Activated CD4-positive, CD25-positive, alpha-beta regulatory T cell (primary cell): Measurements from ENCODE around the gene SMIM41.

Experiments
- DNase-seq, 4 experiments: peaks; one replicate each; lab custom pipeline; 2025; lab: John Stamatoyannopoulos, UW

Gene SMIM41

DNA sequence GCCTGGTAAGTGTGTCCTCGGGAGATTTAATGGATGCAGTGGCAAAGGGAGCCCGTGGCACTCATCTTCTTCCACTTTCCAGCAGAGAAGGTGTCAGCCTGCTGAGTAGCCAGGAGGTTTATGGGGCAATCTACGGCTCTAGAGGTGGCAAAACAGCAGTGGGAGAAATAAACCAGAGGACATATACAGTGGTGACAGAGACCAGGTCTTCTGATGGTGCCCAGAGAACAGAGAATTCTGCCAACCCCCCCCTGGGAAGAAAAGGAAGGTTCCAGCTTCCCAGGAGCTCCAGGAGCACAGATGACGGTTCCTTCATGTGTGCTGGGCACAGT, 43.0 kb downstream of the SMIM41 start:
- no peak for DNase-seq

DNA sequence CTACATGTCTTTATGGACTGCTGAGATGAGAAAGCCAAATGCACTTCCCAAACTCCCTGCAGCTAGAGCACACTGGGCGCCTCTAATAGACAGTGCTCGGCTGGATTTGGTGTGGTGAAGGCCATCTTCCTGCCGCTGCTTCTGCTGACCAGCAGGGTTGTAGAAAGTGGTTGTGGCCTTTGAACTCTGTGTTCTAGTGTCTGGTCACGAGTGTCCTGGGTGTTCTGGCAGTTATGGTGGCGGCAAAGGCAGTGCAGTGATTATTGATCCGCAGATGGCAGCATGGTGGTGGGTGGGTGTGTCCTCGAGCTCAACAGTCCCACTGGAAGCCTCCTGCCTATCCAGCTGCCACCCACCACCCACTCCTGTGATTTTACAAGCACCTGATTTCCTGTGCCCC, 43.4 kb downstream of the SMIM41 start:
- DNase-seq, result no peak

DNA sequence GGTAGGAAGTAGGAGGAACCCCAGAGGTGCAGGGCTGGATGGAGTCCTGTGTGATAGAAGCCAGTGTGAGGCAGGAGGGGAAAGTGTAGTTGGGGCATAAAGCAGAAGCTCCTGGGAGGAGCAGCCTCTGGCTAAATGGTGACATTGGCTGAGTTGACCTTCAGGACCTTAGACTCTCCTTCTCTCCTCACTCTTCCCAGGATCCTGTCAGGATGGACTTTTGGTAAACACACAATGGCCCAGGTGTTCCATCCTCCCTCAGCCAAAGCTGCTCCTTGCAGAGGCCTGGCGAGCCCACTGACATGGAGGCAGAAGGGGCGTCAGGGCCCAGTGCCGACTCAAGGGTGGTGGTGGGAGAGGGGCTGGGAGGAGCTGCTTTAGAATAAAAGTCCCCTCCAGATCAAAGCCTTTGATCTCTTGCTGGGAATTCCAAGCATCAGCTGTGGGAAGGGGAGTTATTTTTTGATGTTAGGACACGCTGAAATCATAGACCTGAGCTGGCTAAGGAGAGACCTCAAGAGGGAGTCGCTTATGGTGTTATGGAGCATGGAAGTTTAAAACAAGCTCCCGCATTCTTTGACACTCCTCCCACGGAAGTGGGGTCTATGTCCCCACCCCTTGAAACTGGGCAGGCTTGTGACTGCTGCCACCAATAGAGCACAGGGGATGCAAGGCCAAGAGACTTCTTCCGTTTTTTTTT, 44.1 kb downstream of the SMIM41 start:
- no peak for DNase-seq

DNA sequence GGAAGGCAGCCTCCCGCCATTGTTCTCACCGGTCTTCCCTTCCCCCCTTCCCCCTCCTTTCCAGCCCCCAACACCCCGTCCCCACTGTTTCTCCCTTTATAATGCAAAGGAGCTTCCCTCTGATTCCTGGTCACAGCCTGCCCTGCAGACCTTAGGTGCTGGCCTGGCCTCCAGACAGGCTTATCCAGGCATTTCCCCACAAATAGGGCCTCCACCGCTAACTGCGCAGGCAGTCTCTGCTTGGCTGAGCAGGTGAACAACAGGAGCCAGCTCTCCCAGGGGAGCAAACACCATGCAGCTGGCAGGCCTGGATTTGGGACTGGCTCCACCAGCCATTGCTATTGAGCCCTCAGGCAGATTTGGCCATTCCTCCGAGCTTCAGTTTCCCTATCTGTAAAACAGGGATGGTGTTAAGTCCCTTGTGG, 46.0 kb downstream of the SMIM41 start:
- DNase-seq, result no peak

DNA sequence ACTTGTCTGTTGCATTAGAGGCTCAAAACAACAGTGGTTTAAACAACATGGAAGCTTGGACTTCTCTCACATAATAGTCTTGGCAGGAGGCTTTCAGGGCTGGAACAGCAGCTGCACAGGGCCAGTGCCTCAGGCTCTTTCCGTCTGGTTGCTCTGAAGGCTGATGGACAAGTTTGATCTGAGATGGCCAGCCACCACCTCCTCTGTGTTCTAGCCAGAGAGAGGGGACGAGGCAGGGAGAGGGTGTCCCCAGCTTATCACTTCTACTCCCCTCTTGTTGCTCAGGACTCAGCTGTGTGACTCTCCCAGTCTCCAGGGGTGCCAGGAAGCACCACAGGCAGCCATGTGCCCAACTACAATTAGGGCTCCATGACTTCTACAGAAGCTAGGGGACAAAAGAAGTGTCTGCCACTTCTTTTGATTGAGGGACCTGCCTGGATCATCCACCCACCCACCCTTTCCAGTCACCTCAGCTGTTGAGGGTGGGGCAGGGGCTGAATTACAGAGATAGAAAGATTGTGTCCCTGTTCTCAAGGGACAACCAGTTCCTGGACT, 46.6 kb downstream of the SMIM41 start:
- DNase-seq, result no peak

DNA sequence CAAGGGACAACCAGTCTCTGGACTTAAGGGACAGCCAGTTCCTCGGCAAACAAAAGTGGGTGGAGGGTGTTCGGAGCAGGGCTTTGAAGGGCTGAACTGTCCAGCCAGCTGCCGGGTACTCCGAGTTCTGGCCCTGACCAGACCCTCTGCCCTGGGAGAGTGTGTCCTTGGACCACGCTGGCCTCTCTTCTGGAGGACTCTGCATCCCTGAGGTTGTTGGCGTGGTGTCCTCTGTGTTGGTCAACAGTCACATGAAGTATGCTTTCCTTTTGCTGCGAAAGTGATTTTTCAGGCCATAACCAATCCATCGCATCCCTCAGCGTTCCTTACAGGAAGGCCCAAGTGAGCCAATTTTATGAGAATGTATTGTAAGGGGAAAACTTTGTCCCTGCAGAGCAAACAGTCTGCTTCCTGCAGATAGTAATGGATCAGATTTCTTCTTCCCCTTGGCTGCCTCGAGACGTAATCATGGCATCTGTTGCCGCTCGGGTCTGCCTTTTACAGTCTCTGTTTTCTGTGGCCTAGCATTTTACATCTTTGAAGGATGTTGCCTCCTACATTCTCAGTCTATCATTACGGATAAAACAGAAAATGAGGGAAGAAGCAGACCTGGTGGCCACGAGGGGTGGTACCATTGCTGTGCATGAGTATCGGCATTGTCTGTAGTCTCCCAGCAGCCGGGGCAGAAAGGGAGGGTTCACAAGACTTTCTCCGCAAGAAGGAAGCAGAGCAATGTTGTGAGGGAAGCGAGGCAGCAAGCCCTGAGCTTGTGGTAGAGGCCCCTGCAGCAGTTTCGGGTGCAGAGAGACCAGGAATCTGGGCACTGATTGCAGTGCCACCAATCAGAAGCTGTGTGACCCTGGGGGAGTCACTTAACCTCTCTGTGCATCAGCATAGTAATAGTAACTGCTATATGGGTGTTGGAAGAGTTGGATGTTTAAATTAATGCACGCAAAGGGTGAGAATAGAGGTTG, 47.4 kb downstream of the SMIM41 start:
- DNase-seq, result no peak

DNA sequence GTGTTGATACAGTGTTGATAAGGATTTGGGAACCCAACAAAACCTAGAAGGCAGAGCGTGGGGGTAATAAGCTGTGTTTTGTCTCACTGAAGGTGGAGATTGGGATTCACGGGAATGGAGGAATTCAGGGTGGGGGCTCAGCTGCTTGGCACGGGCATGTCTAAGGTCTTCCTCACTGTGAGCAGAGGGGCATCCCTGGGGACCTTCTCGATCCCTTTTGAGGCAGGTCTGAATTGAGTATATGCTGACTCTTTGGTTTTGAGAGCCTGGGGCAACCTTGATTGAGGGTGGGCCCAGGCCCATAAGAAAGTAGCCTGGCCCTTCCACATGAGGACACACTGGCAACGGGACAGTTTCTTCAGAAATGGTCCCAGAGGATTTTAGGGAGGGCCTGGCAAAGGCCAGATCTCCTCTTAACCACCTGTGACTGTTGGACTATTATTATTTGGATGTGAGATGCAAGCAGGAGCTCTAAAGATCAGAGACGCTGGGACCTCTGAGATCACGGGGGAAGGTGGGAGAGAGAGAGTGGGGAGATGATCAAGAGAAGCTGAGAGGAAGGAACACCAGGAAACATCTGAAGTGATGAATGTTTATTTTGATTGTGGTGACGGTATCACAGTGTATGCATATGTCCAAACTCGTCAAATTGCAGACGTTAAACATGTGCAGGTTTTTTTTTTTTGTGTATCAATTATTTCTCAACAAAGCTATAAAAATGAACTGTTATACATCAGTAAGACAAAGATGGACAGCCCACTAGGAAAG, 48.4 kb downstream of the SMIM41 start:
- no peak for DNase-seq

DNA sequence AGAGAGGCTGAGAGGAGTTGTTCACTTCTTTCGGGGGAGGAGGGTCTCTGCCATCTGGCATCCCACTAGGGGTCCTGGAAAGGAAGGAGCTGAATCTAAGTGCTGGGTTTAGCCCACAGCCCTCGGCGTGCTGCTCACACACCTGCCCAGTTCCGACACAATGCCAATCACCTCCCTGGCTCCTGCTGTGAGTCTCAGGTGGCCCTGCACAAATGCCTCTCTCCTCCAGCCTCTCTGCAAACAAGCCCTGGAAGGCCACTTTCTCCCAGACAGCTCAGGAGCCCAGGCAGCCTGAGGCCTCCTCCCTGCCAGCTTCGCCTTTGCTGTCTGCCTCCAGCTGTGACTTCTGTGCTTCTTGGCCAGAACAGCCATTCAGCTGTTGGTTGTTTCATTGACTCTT, 51.2 kb downstream of the SMIM41 start:
- no peak for DNase-seq

DNA sequence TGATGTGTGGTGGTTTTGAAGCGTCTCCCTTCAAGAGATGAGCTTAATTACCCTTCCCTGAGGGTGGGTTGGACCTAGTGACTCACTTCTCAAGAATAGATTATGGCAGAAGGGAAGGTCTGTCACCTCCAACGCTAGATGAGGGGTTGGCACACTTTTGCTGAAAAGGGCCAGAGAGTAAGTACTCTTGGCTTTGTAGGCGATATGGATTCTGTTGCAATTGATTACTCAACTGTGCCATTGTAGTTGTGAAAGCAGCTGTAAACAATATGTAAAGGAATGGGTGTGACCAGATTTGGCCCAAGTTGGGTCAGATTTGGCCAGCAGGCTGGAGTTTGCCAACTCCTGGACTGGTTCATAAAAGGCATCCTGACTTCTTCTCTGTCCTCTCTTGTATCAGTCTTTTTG, 53.3 kb downstream of the SMIM41 start:
- no peak for DNase-seq

DNA sequence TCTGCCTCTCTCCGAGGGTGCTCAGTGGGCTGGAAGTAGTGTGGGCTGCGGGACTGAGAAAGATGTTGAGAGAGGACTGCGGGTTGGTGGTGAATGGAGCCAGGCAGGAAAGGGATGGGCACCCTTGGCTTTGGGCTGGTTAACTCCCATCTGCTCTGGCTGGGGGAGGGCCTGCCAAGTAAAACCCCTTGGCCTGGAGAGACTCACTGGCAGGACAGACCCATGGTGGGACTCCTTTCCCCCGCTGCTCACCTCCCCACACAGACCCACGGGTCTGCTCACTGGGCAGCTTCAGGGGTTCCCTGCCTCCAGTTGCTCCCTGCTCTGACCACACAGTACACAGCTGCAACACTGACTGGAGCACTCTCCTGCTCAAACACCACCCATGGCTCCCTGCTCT, 58.2 kb downstream of the SMIM41 start:
- DNase-seq, result no peak

DNA sequence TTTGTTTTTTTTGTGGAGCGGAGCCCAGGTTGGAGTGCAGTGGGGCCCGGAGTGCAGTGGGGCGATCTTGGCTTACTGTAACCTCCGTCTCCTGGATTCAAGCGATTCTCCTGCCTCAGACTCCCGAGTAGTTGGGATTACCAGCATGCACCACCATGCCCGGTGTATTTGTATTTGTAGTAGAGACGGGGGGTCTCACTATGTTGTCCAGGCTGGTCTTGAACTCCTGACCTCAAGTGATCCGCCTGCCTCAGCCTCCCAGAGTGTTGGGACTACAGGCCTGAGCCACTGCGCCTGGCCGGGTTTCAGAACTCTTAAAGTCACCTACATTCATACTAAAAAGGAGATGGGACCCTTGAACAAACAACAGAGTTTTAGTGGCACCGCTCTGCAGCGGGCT, 59.6 kb downstream of the SMIM41 start:
- no peak for DNase-seq

DNA sequence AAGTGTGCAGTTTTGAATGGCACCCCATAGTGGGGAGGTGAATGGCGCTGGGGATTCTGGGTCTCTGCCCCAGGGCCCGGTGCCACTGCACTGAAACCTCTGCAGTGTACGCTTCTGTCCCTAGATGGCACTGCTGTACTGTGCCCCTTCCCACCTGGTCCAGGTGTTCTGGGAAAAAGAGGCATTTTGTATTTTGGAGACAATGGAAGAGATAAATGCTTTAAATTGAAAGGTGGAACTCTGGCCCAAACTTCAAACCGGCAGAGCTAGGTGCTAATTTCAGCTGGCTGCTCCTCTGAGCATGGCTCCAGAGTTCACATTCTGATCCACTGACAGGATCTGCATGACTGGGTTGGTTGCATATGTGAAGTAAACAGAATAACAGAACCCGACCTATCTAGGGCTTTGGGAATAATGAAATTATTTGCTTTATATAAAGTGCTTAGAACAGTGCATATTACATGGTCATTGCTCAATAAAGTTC, 60.1 kb downstream of the SMIM41 start:
- DNase-seq, result no peak

DNA sequence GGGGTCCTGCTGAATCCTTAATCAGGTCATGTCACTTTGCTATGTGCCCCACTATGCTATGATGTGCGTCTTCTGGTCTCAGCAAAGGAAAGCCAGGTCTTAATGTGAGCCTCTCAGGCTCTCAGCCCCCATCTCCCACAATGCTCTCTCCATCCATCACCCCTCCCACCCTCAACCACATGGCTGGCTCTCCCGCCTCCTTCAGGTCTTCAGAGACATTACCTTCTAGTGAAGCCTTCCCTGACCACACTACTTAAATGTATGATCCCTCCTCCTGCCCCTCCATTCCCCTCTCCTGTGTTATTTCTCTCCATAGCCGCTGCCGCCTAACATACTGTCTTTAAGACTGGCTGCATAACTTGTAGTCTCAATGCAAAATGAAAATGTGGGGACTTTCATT, 61.8 kb downstream of the SMIM41 start:
- DNase-seq, result no peak

DNA sequence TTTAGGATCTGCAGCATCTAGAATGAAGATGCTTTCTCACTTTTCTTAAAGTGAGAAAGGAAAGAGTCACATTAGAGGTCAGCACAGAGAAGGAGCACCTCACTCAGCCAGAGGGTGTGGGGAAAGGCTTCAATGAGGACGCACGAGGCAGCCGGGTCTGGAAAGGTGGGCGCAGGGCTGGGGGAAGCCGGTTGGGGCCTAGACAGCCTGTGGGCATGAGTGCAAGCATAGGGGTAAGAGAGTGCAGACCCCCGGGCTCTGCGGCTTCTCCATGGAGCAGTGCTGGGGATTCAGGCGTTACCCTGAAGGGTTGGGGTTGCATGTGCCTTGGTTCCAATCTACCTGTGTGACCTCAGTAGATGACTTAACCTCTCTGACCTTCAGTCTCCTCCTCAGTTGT, 62.4 kb downstream of the SMIM41 start:
- no peak for DNase-seq

DNA sequence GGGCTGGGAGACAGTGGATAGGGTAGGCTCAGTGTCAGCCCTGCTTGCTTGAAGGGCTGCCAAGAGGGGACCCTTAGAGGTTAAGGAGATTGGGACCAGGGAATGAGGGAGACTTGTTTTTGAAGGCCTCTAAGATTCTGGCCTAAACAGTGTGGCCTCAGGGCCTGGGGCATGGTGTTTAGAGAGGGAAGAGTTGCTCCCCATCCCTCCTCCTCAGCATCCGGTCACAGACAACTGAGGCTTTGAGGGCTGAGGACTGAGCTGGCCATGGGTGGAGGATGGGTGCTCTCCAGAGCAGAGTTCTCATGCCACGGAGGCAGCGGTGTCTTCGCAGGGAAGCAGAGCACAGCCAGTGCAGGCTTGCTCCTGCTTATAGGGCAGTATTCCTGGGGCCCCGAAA, 62.9 kb downstream of the SMIM41 start:
- DNase-seq, result no peak

DNA sequence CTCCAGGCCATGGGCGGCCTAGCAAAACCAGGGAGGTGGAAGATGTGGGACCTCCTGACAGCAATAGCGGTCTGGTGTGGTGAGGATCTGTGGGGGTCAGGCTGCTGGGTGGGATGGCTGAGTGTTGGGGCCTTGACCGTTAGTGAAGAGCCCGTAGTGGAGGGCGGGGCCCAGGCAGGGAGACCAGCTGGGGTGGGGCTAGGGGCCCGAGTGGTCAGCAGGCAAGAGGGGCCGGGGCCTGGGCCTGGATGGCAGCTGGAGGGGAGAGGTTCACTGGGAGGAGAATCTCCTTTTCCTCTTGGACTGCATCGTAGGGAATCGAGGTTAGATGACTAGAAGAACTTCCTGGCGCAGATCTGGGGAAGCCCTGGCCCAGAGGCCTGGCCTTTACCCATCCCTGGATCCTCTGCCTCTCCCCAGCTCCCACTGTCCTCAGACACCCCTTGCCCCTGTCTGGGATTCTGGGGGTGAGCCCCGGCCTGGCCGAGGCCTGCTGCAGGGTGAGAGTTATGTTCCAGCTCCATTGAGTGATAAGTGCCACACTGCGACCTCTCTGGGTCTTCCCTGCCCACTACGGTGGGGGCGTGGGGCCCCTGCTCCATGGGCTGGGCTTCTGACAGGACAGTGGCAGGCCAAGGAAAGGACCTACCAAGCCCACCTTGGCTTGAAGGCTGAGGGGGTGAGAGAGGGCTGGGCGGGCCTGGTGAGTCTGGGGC, 65.2 kb downstream of the SMIM41 start:
- DNase-seq, result no peak

DNA sequence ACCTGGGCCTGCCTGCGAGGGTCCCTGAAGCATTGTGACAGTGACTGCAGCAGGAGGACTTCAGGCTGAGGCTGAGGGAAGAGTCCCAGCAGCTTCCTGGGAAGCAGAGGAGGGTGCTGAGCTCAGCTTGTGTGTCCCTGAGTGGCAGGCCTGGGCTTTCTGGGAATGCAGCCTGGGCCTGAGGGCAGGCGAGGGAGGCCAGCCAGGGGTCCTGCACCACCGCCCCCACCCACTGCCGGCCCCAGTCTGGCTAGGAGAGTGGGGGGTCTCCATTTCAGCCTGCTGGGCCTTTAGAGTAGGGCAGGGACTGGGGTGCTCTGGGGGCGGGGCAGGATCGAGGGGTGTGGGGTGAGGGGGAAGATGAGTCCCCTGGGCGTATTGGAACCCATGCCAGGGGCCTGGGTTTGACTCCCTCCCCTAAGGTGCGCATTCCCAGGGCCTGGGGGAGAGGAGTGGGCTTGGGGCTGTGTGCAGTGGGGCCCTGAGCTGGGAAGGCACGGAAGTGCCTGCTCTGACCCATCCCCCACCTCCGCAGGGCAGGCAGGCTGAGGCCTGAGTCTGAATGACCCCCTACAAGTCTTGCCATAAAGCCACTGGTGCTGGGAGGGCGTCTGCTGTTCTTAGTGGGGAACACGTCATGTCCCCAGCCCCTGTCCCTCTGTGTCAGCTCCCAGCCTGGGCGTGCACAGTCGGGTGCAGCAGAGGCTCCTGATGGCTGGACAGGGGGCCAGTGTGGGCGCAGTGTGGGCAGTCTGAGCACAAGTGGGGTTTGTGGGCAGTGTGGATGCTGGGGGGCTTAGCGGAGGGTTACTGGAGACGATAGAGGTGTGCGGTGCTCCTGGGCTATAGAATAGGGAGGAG, 66.0 kb downstream of the SMIM41 start:
- DNase-seq, result no peak

DNA sequence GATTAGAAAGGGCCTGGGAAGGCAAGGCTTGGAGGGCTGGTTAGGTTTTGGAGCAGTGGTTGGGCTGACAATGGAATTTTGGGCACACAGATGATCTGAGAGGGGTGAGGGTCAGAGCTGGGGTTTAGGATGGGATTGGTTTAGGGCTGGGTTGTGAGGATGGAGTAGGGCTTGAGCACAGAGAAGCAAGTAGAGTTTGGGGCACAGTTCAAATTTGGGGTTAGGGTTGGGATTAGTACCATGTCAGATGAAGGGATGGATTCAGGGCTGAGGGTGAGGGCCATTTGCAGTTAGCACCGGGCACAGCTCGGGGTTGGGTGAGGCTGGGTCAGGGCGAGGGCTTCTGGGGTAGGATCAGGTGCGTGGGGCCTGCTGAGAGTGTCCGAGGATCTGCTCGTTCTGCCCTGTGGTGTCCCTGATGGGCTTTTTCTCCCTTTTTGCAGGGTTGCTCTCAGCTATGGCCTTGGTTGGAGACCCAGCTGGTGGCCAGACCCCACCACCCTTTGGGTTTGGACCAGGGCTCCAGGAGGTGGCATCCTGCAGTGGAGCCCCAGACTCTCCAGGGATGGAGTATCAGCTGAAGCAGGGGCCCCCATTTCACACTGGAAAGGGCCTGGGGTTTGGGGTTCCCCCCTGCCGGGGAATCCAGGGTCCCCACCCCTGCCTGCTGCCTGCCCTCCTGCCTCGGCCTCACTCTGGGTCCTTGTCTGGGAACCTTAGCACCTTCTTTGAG, 66.8 kb downstream of the SMIM41 start:
- no peak for DNase-seq

DNA sequence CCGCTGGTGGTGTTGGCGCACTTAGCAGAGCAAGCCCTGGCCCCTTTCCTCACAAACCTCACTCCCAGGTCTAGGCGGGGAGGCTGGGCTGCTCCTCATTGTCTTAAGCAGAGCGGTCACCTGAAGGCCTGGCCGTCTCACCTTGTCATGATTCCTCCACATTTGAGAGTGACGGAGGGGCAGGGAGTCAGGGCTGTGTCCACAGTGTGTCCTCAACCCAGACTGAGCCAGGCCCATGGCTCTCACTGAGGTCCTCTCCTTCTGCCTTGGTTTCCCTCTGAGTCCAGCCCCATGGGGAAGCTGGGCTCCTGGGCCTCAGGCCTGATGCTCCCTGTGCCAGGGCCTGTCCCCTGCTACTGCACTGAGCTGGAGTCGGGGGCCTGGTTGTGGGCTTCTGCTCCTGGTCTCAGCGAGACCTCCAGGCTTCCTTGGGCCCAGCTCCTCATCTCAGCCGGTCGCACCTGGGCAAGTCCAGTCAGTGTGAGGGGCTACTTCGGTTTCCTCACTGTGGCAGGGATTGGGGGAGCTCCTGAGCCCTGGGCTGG, 67.4 kb downstream of the SMIM41 start:
- no peak for DNase-seq
